Brain pericyte (primary cell): ENCODE measurements around the gene SEMA3D.
A peak's percentile ranks its signal among the peaks of the same experiment; 100 is the strongest.

Experiments used
- DNase-seq: peaks from one replicate; pipeline ENCODE4 v3.0.0-alpha.2; 2012; ENCODE audit warnings: low read depth, low spot score

Gene SEMA3D

DNA sequence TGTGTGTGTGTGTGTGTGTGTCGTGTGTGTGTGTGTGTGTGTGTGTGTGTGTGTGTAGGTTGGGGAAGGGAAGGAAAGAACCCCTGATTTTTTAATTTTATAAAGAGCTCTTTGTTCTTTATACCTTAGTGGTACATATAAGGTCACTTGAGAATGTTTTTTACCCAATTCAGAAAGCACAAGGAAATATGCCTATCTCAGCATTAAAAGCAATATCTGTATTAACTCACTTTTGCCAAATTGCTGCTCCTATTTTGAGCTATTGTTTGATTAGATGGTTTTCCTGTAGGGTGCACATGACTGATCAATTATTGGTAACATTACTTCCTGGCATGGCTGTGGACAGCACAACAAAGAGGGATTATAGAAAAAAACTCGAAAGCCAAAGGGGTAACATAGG is 60.5 kb downstream of the SEMA3D start:
- DNase-seq, result no peak

DNA sequence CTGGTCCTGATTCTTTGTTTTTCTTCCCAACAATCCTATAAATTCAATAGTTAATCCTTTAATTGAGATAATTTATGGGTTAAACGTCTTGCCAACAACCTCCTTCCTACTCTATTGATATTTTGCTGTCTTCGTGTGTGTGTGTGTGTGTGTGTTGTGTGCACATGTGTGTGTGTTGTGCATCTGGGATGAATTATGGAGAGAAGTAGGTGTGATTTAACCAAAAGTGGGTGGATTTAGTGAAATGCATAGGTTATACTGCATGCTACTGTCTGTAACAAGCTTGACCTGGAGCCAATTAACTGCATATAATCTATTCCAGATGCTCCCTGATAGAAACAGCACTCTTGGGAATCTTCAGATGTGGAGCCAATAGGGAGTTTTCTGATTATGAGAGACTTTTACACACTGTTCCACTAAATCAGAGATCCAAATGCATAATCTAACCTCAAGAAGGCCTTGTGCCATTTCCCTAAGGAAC is 61.2 kb downstream of the SEMA3D start:
- no peak for DNase-seq

DNA sequence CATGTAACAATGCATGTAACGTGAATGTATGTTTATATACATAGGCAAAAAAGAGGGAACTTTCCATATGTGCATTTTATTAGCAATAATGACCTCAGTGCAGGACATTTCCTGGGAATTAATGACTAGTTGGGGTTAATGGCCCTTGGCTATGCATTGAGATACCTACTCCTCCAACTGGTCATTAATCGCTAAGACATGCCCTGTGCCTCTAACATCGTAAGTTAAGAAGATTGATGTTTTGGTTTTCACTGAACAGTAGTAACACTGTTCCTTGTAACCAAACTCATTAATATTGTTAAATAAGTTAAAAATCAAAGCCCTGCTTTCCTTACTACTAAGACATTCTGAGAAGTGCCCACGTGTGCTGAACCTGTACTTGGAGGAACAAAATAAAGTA is 61.7 kb downstream of the SEMA3D start:
- DNase-seq, result no peak

DNA sequence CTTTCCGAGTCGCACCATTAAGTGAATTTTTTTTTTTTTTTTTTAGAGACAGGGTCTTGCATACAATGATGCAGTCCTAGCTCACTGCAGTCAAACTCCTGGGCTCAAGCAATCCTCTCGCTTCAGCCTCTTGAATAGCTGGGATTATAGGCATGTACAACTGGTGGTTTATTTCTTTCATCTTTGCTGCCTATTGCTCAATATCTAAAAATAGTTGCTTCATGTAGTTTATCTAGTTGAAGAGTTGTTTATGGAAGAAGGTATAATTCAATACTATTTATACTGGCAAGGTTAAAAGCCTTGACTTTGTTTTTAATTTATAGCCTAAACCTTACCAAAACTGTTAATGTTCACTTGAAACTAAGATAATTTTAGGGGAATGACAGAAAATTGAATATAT is 66.9 kb downstream of the SEMA3D start:
- DNase-seq, result no peak

DNA sequence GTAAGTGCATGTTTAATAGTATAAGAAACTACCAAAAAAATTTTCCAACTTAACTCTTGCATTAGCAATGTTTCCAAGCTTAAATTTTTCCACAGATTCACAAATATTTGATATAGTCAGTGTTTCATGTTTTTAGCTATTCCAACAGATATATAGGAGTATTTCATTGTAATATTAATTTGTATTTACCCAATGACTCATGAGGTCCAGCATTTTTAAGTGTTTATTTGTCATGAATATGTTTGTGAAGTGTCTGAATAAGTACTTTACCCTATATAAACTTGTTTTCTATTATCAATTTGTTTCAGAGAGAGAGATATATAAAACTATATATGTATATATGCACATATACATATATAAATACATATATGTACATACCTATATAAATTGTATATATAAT is 71.0 kb downstream of the SEMA3D start:
- DNase-seq, result no peak

DNA sequence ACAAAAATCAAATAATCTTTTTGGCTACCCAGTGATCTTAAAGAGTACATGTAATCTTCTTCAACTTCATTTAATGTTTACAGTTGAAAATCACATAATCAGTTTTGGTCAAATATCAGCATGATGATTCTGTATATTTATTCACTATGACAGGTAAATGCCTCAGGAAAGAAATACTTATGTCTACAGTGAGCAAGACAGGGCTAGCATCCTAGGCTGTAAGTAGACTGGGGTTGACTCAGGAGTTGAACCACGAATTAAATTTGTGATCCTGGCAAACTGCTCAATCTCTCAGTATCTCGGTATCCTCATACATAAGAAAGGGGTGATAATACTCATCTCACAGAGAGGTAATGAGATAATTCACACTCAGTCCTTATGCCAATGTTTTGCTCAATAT is 71.8 kb downstream of the SEMA3D start:
- DNase-seq, result no peak

DNA sequence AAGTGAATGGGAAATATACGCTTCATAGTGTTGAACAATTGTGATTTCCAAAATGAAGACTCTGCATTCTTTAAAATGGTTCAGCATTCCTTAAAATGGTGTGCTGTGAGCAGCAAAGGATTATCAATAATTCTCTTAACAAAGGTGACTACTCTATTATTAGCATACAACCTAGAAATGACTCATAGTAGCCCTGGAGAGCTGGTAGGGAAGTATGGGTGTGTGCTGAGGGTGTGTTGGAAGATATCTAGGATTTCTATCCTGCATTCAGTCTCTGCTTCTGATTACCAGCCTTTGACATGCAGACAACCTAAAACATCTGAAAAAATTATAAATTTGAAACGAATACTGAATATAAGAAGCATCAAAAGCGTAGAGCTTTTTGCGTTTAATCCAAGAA is 72.5 kb downstream of the SEMA3D start:
- DNase-seq, result no peak

DNA sequence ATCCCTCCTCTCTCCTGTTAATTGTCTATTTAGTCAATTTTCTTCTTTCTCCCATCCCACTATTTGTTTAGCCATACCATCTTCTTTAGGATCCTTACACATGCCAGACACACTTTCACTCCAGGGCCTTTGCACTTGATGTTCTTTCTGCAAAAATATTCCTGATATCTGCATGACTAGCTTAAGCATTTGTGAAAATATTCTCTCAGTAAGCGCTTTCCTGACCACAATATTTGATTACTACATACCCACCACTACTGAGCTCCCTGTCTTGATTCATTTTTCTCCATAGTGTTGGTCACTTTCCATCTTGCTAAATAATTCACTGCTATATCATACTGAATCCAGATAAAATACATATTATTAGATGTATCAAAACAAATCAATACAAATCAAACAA is 75.1 kb downstream of the SEMA3D start:
- DNase-seq, result no peak

DNA sequence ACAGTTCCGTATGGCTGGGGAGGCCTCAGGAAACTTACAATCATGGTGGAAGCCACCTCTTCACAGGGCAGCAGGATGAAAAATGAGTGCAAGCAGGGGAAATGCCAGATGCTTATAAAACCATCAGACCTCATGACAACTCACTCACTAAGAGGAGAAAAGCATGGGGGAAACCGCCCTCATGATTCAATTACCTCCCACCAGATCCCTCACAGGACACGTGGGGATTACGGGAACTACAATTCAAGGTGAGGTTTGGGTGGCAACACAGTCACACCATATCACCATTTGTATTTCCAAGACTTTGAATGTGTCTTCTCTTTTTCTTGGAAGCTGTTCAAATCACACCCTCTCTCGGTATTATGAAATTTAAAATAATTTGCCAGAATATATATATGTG is 80.1 kb downstream of the SEMA3D start:
- DNase-seq, result no peak

DNA sequence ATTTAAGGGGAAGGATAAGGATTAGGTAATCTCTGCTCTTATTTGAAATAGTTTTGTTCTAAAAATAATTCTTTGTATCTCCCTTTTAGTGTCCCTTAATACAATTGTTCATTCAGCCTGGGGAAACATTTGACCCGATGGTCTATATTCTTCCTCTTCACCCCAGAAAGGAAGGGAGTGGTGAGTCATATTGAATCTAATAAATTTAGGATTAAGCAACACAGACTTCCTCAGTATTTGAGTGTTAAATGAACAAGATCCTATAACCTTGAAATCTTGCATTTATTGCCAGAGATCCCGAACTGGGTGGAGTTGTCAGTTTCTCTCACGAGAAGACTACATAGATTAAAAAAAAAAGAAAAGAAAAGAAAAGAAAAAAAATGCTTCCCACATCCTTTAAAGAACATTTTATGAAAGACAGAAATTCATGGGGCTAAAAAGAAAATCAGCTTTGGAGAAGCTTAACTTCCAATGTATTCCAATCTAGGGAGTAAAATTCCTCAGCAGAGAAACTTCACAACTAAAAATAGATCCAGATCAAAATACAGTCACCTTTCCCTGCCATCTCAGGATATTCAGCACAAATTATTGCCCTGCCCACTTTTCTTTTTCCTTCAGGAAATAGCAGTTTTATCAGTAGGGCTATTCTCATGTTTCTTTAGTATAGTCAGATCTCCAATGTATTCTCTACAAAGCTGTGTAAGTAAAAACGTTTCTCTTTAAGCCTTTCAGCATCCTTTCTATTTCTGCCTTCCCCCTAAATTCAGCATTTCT is 82.2 kb downstream of the SEMA3D start:
- no peak for DNase-seq

DNA sequence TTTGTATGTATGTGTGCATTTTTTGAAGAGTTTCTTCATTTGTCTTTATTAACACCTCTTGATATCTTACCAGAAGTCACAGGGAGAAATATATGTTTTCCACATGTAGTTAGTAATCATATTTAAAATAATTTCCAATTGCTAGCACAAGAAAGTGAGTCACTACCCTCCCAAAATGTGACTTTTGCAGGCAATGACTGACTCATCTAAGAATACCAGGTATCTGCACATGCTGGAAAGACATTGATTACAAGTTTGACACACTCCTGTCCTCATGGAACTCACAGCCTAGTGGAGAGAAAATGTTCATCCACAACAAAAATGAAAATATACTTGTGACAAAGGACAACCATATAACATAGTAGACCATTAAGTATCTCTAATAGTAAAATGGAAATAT is 82.9 kb downstream of the SEMA3D start:
- no peak for DNase-seq

DNA sequence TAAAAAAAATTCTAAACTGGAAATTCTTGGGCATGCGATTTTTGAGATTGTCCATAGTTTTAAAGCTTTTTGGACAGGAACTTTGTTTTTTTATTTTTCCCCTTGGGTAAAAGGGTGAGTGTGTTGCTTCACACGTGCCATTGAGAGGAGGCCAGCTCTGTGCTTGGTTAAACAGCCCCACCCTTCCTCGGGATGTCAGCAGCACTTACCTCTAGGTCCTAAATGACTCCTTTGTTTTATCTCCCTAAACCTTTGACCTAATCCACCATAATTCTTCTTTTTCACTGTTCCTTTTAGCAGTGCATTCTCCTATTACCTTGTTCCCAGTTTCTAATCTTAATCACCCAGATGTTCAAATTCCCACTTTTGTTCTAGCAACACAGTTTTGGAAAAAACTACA is 83.5 kb downstream of the SEMA3D start:
- no peak for DNase-seq

DNA sequence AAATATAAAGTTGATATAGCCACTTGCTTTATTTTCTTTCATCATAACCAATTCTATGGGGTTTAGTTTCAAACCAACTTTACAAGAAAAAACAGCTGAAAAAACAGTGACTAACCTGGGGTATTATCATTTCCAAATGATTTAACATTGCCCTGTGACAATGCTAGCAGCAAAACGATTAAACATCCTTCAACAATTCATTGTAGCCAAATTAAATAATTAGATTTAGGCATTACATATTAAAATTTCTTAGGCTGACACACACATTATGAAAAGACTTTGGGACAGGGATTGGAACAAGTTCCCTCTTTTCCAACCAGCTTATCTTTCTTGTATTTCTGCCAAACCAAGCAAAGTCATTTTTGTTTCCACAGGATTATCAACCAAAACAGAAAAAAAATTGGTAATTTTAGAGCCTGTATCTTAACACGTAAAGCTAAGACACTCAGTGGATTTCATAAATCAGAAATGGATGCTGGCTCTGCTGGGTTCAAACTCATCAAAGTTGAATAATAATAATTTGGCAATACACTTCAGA is 84.0 kb downstream of the SEMA3D start:
- DNase-seq, result peak; percentile 47

DNA sequence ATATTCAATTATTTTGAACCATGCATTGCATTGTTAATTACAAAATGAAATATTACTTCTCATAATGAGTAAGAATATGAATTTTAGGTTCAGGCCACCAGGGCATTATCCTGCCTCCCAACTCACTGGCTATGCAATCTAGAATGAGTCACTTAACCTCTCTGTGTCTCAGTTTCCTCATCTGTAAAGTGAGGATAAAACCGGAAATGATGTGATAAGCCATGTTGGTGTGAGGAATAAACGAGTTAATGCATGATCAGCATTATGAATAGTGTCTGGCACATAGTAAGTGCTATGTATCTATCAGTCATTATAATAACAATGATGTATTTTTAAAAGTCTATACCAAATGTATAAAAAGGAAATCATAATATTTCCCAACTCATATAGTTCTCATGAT is 85.5 kb downstream of the SEMA3D start:
- no peak for DNase-seq

DNA sequence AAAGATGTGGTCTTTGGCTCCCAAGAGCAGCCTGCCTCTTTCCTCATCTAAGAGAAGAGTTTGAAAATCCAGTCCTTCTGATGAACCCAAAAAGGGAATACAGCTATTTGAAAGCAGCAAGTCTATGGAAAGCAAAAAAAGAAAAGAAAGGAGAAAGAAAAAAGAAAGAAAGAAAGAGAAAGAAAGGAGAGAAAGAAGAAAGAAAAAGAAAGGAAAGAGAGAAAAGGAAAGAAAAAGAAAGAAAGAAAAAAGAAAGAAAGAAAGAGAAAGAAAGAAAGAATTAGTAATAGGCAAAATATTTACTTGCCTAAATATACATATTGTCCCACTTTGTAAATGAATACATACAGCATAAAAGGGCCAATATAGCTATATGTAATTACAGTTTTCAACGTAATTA is 89.0 kb downstream of the SEMA3D start:
- no peak for DNase-seq

DNA sequence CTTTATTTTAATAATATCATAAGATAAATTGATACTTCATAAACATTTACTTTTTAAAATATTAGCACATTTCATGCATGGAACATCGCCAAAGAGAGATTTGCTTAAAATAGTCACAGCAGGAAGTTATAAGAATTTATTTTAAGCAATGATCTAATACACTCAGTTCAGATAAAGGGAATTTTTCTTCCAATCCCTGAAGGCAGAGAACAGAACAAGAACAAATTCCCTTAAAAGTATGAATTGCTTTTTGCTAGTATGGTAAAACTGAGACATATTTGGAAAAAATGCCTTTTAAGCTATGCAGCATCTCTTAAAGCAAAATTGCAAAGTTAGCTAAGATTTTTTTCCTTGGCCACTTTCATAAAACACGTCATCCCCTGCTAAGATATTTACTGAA is 91.0 kb downstream of the SEMA3D start:
- DNase-seq, result no peak

DNA sequence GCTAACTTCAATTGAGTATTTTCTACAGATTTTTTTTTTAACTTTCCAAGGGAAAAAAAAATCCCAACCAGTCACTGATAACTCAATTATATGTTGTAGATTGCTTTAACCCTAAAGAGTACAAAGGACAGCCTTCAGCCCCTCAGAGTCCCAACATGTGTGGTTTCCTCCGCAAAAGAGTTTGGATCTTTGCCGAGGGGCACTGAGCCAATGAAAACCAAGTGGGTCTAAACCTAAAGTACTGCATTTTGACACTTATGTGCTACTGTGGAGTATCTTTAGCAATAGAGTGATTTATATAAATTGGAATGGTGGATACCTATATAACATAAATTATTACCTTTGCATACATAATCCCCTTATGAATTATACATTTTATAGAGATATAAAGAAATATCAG is 91.5 kb downstream of the SEMA3D start:
- DNase-seq, result no peak

DNA sequence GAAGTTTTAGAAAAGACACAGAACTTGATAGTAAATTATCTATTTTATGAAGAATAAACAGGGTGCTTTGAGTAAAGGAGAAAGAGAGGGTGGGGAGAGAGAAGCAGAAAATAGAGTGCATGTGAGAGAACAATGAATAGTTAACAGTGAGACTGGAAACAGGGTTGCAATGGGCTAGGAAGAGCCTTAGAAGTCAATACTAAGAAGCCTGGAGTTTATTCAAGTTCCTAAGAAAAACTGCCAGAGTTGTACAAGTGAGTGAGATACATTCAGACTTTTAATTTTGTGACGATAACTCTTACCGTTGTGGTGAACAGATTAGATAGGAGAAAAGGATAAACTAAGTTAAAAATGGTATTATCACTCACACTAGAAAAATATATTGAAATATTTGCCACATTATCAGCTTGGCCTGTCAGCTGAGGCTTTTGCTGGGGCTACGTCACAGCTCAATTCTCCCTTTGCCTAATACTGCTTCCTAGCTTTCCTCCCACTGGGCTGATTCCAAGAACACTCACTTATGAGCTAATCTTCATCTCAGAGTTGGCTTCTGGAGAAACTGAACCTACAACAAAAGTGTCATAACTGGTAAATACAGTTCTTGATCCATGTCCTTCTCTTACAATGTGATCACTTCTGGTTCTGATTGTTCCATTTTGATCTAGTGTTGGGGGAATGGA is 92.7 kb downstream of the SEMA3D start:
- no peak for DNase-seq

DNA sequence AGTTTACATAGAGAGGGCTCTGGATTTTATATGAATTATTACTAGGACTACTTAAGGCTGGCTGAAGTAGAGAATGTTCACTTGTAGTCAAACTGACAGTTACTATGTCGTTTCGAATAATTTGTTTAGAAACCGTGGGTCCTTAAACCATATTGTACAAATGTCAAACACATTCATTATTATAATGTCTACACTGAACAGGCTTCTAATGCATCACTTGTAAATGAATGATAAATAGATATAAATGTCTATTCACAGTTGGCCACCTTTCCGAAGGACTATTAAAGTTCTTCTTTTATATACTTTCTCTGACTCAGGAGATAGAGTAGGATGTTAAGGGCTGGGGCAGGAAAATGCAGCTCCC is 95.3 kb downstream of the SEMA3D start:
- no peak for DNase-seq

DNA sequence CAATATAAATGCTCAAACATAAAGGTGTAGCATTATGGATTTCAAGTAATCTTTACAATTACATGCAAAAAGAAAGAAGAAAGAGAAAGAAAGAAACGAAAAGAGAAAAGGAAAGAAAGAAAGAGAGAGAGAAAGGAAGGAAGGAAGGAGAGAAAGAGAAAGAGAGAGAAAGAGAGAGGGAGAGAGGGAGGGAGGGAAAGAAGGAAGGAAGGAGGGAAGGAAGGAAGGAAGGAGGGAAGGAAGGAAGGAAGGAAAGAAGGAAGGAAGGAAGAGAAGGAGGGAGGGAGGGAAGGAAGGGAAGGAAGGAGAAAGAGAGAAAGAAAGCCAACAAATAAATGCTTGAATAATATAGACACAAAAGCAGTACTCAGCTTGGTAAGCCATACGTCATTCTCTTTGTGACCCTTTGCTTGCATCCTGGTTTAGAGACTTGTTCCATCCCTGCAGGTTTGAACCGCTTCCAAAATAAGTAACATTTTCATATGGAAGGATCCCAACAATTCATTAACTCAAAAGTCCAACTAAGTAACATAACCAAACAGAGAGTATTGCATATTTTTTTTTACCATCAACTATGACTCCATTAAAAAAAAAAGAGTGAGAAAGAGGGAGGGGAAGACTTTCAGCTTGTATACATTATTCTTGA is 95.8 kb downstream of the SEMA3D start:
- no peak for DNase-seq

DNA sequence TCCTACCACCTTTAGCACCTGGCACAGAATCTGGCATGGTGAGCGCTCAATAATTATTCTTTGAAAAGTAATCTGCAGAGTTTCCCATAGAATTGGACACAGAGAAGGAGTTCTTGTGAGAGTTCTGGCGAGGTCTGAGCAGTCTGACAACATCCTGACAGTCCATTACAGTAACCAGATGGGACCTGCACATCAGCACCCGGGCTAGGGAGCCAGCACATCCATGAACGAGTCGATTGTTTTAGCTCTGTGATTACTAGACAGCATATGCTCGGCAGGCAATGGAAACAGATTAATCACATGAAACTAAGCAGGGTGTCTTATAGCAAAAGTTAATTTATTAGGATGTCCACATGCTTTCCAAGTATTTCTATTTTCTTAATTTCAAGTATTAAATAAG is 96.7 kb downstream of the SEMA3D start:
- no peak for DNase-seq

DNA sequence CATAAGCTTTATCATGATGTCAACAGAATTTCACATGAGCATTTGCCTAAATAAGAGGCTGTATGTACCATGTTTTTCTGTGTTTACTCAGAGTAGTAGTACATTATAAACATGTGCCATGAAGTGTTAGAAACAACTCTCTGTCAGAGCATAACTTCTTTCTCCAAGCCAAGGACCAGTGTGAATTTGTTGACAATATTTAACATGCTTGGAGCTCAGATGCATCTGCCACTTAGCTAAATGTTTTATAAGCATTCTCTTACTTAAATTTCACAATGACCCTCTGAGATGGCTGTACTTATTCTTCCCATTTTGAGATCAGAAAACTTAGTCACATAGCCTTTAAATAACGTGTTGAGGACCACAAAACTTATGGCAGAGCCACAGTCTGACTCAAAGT is 105.0 kb downstream of the SEMA3D start:
- DNase-seq, result no peak

DNA sequence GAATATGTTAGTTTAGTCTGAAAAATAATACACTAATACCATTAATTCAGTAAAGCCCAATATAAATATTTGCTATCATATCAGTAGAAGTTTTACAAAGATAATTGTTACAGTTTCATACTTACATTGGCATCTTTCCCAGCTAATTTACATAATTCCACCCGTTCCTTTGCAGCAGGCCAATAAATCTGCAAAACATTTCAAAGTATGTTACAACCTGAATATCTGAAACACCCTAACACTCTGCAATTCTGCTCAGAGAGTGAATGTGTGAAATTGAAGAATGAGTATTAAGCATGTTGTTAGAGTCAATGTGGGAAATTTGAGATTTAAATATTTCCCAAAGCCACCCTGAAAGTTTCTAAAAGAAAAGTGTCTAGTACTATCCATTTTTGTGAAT is 105.5 kb downstream of the SEMA3D start:
- no peak for DNase-seq
